Gastrocnemius medialis (tissue), 4 donors: ENCODE measurements around the gene TTLL6. TPM values are rescaled to one million over a fixed set of nuclear protein-coding genes. Genes with fewer than 3 reads are reported as not detected.

Experiments used
- ATAC-seq, 2 donors: fragments of 150-250 bp; one replicate each; pipeline ENCODE4 v1.9.1; 2016
- DNase-seq, 2 donors: peaks; one replicate each; pipeline ENCODE4 v3.0.0-alpha.2; 2019
- H3K27ac ChIP-seq, 4 donors: fragments of 200-600 bp; sonication (generic); 1 replicate in 1 of 4; 2 replicates in 3 of 4; pipeline ENCODE4 v1.5.1; 2016 to 2018; ENCODE audit warnings: mild to moderate bottlenecking in 2 of 4, moderate library complexity in 1 of 4
- H3K27me3 ChIP-seq, 3 donors: fragments of 200-600 bp; sonication (generic) in 2 of 3; 1 replicate in 1 of 3; 2 replicates in 2 of 3; pipeline versions ENCODE4 v1.5.1 to v1.6.0; 2016 to 2019; ENCODE audit warnings: mild to moderate bottlenecking in 1 of 3, moderate library complexity in 1 of 3
- H3K36me3 ChIP-seq, 2 donors: fragments of 200-600 bp; sonication (generic) in 1 of 2; one replicate each; pipeline ENCODE4 v1.5.1; 2017 to 2018
- H3K4me1 ChIP-seq, 2 donors: fragments of 200-600 bp; sonication (generic) in 1 of 2; one replicate each; pipeline ENCODE4 v1.5.1; 2016 to 2017; ENCODE audit warnings: mild to moderate bottlenecking in 2 of 2
- H3K4me3 ChIP-seq, 4 donors: fragments of 200-600 bp; sonication (generic) in 3 of 4; 1 replicate in 1 of 4; 2 replicates in 3 of 4; pipeline ENCODE4 v1.5.1; 2016 to 2019; ENCODE audit warnings: mild to moderate bottlenecking in 2 of 4
- H3K9me3 ChIP-seq, 3 donors: fragments of 200-600 bp; sonication (generic) in 2 of 3; 1 replicate in 1 of 3; 2 replicates in 2 of 3; pipeline ENCODE4 v1.5.1; 2016 to 2019
- CTCF ChIP-seq, 5 experiments: fragments of 450-650 bp in 3 of 5; fragments of 200-600 bp in 2 of 5; sonication (generic) in 2 of 5; IDR thresholded peaks in 4 of 5; conservative IDR thresholded peaks in 1 of 5; 1 replicate in 4 of 5; 2 replicates in 1 of 5; pipeline ENCODE4 v1.5.1; 2016 to 2019; ENCODE audit warnings: antibody characterized with exemption in 5 of 5, mild to moderate bottlenecking in 3 of 5, moderate library complexity in 3 of 5
- POLR2A ChIP-seq, 2 donors: fragments of 450-650 bp; IDR thresholded peaks; one replicate each; pipeline ENCODE4 v1.6.1; 2017; ENCODE audit warnings: antibody characterized with exemption in 2 of 2, mild to moderate bottlenecking in 2 of 2, moderate library complexity in 2 of 2
- in situ Hi-C, 4 donors: fragments of 200-750 bp; cut with MboI; loops; one replicate each; pipeline versions ENCODE4 v1.15.0 to v1.8.0; 2017; ENCODE audit warnings: low sequenced_read_pairs in 4 of 4
- intact Hi-C: fragments of 100-400 bp; cut with DNase I; formaldehyde crosslinking; loops from one replicate; pipeline ENCODE4 v1.15.1; 2023; ENCODE audit warnings: low total_unique reads
- total RNA-seq, 4 donors: library from RNA; depleted of rRNA; stranded (reverse); fragments of >200 nt; gene quantifications; one replicate each; pipeline versions ENCODE4 v1.1.0 to v1.2.3, GENCODE V29; 2016

Gene TTLL6
- total RNA-seq, 4 donors from 2014 or later, result 0.10 TPM; not detected in 2

- no peak overlapping the region for H3K4me3 ChIP-seq
- no peak for DNase-seq
- no peaks in the 10 kb centered on the region for H3K36me3 ChIP-seq
- in situ Hi-C loops, result loop anchor here in 1 of 4 donors (10.0 kb wide), 1 partner anchor 107 kb away; no protein-coding TSS in a partner anchor
- H3K9me3 ChIP-seq, result no peaks in the 10 kb centered on the region
- H3K27me3 ChIP-seq, result peaks cover 0 to 18% (median 5%) of the 10 kb centered on the region in 3 donors
- no peak for TF ChIP-seq CTCF (IDR thresholded peaks at IDR 0.05 in 4 of 5, conservative IDR thresholded peaks at IDR 0.05 in 1 of 5)
- TF ChIP-seq POLR2A (IDR thresholded peaks at IDR 0.05), result no peak
- intact Hi-C loops, result loop anchor here (5.0 kb wide), 1 partner anchor 120 kb away; no protein-coding TSS in a partner anchor
- ATAC-seq, result no peak
- H3K27ac ChIP-seq, result no peak overlapping the region
- no peaks in the 10 kb centered on the region for H3K4me1 ChIP-seq
These were observed 24.8 kb downstream of the TTLL6 start for GRCh38 chr17:48792033-48792798.

DNA sequence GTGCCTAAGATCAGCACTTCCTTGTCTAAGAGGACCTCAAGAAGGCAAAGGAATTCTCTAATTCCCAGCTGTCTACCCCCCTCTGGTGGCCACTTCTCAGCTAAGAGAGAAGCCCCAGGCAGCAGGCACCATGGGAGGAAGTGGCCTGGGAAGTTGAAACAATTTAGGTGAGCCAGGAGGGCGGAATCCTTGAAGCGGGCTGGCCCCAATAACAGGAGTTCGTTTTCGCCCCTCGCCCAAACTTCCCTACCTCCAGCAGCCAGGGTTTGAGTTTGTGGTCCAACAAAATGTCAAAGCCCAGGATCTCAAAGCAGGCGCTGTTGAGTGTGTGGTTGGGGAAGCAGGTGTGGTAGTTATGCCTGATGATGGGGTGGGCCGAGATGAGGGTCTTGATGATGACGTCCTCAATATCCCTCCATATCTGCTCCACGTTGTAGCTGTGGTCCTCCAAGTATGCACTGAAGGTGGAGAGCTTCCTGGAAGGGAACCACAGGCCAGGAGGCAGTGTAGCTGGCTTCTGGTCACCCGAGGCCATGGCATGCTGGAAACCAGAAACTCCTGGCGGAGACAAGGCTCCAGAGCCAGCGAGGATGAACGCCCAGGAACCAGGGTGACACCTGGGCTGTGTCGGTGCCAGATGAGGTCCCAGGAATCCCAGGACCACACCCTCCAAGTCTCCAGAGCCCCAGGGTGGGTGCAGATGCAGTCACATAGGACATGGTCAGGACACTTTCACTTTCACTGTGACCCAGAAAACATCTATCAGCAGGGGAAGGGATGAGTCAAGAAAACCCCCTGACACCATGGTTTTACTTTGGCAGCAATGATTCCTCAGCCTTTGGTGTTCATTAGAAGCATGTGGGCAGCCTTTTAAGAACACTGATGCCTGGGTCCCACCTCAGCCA, 25.6 kb downstream of the TTLL6 start:
- peak in 1 of 2 donors; percentile 54 for ATAC-seq
- H3K36me3 ChIP-seq, result no peaks in the 10 kb centered on the region
- TF ChIP-seq POLR2A (IDR thresholded peaks at IDR 0.05) (no peak), CTCF (IDR thresholded peaks at IDR 0.05 in 4 of 5, conservative IDR thresholded peaks at IDR 0.05 in 1 of 5) (peak; percentile 27 to 55 (median 46))
- no peak overlapping the region for H3K27ac ChIP-seq
- no peak overlapping the region for H3K4me3 ChIP-seq
- peak; percentile 25 to 36 for DNase-seq
- intact Hi-C loops, result loop anchor here (2.0 to 5.0 kb wide), 2 partner anchors 67 to 119 kb away; no protein-coding TSS in a partner anchor
- in situ Hi-C loops, result loop anchor here in 1 of 4 donors (10.0 kb wide), 1 partner anchor 107 kb away; no protein-coding TSS in a partner anchor
- H3K9me3 ChIP-seq, result no peaks in the 10 kb centered on the region
- no peaks in the 10 kb centered on the region for H3K4me1 ChIP-seq
- peaks cover 0 to 18% (median 5%) of the 10 kb centered on the region in 3 donors for H3K27me3 ChIP-seq

DNA sequence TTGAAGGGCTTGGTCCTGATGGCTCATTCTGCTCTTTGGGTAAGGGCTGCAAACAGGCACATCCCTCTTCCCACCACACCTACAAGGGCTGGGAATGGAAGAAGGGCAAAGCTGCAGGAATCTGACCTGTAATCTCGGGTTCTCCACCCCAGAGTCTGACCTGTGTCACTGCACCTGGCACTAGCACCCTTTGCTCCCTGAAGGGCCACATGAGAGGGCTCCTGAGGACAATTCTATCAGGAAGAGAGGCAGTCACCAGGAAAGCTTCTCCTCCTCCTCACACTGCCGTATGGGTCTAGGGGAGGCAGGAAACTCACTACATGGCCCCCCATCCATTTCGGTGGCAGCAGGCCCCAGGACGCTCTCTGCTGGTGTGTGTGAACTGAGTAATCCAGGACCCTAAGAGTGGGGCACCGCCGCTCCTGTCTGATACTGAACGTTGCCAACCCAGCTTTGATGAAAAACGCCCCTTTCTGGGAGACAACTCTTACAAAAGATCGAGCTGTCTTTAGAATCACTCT, 26.4 kb downstream of the TTLL6 start:
- intact Hi-C loops (loop anchor here (2.0 to 5.0 kb wide), 2 partner anchors 66 to 118 kb away; no protein-coding TSS in a partner anchor), in situ Hi-C loops (loop anchor here in 1 of 4 donors (10.0 kb wide), 1 partner anchor 106 kb away; no protein-coding TSS in a partner anchor)
- Histone ChIP-seq H3K27ac (no peak overlapping the region), H3K4me1 (no peaks in the 10 kb centered on the region), H3K9me3 (no peaks in the 10 kb centered on the region), H3K4me3 (no peak overlapping the region), H3K27me3 (peaks cover 0 to 18% (median 5%) of the 10 kb centered on the region in 3 donors), H3K36me3 (no peaks in the 10 kb centered on the region)
- TF ChIP-seq CTCF (IDR thresholded peaks at IDR 0.05 in 4 of 5, conservative IDR thresholded peaks at IDR 0.05 in 1 of 5) (no peak), POLR2A (IDR thresholded peaks at IDR 0.05) (no peak)
- no peak for DNase-seq
- ATAC-seq, result no peak

DNA sequence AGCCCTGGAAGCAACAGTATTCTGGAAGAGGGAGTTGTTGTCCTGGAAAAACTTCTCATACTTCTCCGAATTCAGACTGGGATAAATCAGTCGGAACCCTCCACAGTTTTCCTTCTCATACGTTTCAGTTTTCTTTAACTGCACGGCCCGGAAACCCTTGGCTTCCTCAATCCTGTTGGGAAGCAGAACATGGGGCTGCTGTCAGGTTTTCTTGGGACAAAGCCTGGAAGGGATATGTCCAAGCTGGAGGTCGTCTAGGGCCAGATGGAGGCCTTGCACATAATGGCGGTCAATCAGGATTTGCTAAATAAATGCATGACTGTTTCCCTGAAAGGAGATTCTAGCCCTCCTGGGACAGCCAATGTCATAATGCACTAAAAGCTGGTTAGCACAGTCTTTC, 29.2 kb downstream of the TTLL6 start:
- no peaks in the 10 kb centered on the region for H3K4me1 ChIP-seq
- no peaks in the 10 kb centered on the region for H3K36me3 ChIP-seq
- H3K4me3 ChIP-seq, result no peak overlapping the region
- no peak overlapping the region for H3K27ac ChIP-seq
- in situ Hi-C loops (loop anchor here in 2 of 4 donors (10.0 kb wide), 1 partner anchor 113 kb away; no protein-coding TSS in a partner anchor), intact Hi-C loops (no loop called here)
- TF ChIP-seq POLR2A (IDR thresholded peaks at IDR 0.05) (no peak), CTCF (IDR thresholded peaks at IDR 0.05 in 4 of 5, conservative IDR thresholded peaks at IDR 0.05 in 1 of 5) (no peak)
- no peaks in the 10 kb centered on the region for H3K9me3 ChIP-seq
- DNase-seq, result no peak
- no peak for ATAC-seq
- peaks cover 0 to 11% (median 5%) of the 10 kb centered on the region in 3 donors for H3K27me3 ChIP-seq
